ENCODE data around the gene BCAS4.

Gene BCAS4

GRCh38 chr20:50858525-50858924 is 63.7 kb downstream of the BCAS4 start:
- no peak for DNase-seq

- no peak for DNase-seq
Observed at GRCh38 chr20:50859161-50859560, 64.3 kb downstream of the BCAS4 start.

- no peak for DNase-seq
Observed at GRCh38 chr20:50861012-50861411, 66.2 kb downstream of the BCAS4 start.

- DNase-seq: no peak
Observed at GRCh38 chr20:50862546-50862945, 67.7 kb downstream of the BCAS4 start.

- DNase-seq: no peak
Observed at GRCh38 chr20:50865114-50865513, 70.3 kb downstream of the BCAS4 start.

GRCh38 chr20:50865591-50865990 is 70.7 kb downstream of the BCAS4 start:
- no peak for DNase-seq

GRCh38 chr20:50866036-50866685 is 71.3 kb downstream of the BCAS4 start:
- no peak for DNase-seq

GRCh38 chr20:50866831-50867230 is 72.0 kb downstream of the BCAS4 start:
- no peak for DNase-seq

- DNase-seq: no peak
Observed at GRCh38 chr20:50867805-50868204, 72.9 kb downstream of the BCAS4 start.

GRCh38 chr20:50868509-50869495 is 73.9 kb downstream of the BCAS4 start:
- DNase-seq: peak; percentile 11

- no peak for DNase-seq
Observed at GRCh38 chr20:50870561-50871161, 75.8 kb downstream of the BCAS4 start.

- DNase-seq: no peak
Observed at GRCh38 chr20:50872560-50873425, 77.9 kb downstream of the BCAS4 start.

- DNase-seq: no peak
Observed at GRCh38 chr20:50873585-50873984, 78.7 kb downstream of the BCAS4 start.

- no peak for DNase-seq
Observed at GRCh38 chr20:50874111-50874757, 79.4 kb downstream of the BCAS4 start.

GRCh38 chr20:50874758-50875665 is 80.2 kb downstream of the BCAS4 start:
- no peak for DNase-seq

GRCh38 chr20:50876063-50876685 is 81.3 kb downstream of the BCAS4 start:
- no peak for DNase-seq

- no peak for DNase-seq
Observed at GRCh38 chr20:50876816-50877215, 82.0 kb downstream of the BCAS4 start.

- DNase-seq: no peak
Observed at GRCh38 chr20:50877232-50877743, 82.4 kb downstream of the BCAS4 start.

- no peak for DNase-seq
Observed at GRCh38 chr20:50879649-50880550, 85.0 kb downstream of the BCAS4 start.
